Panc1 (cell line): ENCODE measurements around the gene NWD2.

Source experiments
- POLR2AphosphoS5 ChIP-seq: IDR thresholded peaks from 2 replicates; pipeline ENCODE4 v1.6.1; 2012; ENCODE audit warnings: mild to moderate bottlenecking, low read depth, low read length, moderate library complexity
- SIN3A ChIP-seq: IDR thresholded peaks from 2 replicates; pipeline ENCODE4 v1.6.1; 2012; ENCODE audit warnings: low read depth, mild to moderate bottlenecking, low read length, moderate library complexity, borderline replicate concordance; ENCODE audit not compliant: insufficient read depth
- TF ChIP-seq, protein P1 (sequence below): fragments of 450-650 bp; IDR thresholded peaks from 2 replicates; pipeline ENCODE4 v1.5.1; 2017; ENCODE audit warnings: mild to moderate bottlenecking

DNA sequence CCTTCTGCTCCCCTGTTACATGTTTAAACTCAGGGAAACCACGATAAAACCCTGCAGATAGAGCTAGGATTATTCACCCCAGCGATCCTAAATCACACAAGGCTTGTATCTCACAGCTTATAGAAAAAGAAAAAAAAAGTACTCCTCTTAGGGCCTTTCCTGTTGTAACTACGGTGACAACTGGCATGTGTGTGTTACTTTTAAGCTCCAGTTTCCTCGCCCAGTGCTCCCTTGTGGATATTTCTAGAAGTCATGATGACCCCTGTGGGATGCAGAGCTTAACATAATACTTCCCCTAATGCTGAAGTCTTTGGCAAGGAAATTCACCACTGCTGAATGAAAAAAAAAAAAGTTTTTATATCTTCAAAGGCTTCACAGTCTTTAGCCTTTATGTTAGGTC is 114.7 kb downstream of the NWD2 start:
- TF ChIP-seq, protein P1, sequence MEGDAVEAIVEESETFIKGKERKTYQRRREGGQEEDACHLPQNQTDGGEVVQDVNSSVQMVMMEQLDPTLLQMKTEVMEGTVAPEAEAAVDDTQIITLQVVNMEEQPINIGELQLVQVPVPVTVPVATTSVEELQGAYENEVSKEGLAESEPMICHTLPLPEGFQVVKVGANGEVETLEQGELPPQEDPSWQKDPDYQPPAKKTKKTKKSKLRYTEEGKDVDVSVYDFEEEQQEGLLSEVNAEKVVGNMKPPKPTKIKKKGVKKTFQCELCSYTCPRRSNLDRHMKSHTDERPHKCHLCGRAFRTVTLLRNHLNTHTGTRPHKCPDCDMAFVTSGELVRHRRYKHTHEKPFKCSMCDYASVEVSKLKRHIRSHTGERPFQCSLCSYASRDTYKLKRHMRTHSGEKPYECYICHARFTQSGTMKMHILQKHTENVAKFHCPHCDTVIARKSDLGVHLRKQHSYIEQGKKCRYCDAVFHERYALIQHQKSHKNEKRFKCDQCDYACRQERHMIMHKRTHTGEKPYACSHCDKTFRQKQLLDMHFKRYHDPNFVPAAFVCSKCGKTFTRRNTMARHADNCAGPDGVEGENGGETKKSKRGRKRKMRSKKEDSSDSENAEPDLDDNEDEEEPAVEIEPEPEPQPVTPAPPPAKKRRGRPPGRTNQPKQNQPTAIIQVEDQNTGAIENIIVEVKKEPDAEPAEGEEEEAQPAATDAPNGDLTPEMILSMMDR: no peak
- TF ChIP-seq SIN3A (no peak), POLR2AphosphoS5 (no peak)
